Endothelial cell of hepatic sinusoid (primary cell): ENCODE measurements around the gene NUTM2E.
"Not testable (repeated sequence)": the region's sequence is repeated elsewhere in the genome, so short reads cannot be mapped to it uniquely, and the experiment has no call there.

Source experiments
- in situ Hi-C: cut with HindIII; loops from 2 replicates; pipeline ENCODE4 v1.10.0; 2017; ENCODE audit warnings: low sequenced_read_pairs

NUTM2E gene

GRCh38 chr10:79862803-79863202 lies 36.3 kb downstream of the NUTM2E start:
- in situ Hi-C loops: not testable (repeated sequence)

GRCh38 chr10:79866903-79867551 lies 40.5 kb downstream of the NUTM2E start:
- in situ Hi-C loops: not testable (repeated sequence)

- in situ Hi-C loops: not testable (repeated sequence)
These were observed 41.5 kb downstream of the NUTM2E start for GRCh38 chr10:79868023-79868422.

- in situ Hi-C loops: not testable (repeated sequence)
These were observed 43.0 kb downstream of the NUTM2E start for GRCh38 chr10:79869439-79870097.

GRCh38 chr10:79871729-79872128 lies 45.2 kb downstream of the NUTM2E start:
- in situ Hi-C loops: not testable (repeated sequence)
